Measurements from ENCODE around the gene SLC7A6.

- TF ChIP-seq SMAD1 (IDR thresholded peaks at IDR 0.05; ENCODE audit: low read depth, partially characterized antibody) (no peak), NFYB (IDR thresholded peaks at IDR 0.05; ENCODE audit: insufficient read depth, low read depth, low read length) (no peak), POLR2A (IDR thresholded peaks at IDR 0.05; ENCODE audit: low read depth, low read length) (no peak), ZNF274 (IDR thresholded peaks at IDR 0.05; ENCODE audit: insufficient read depth, insufficient read length) (no peak), POLR2AphosphoS5 (IDR thresholded peaks at IDR 0.05; ENCODE audit: low read length) (no peak), REST (IDR thresholded peaks at IDR 0.05; ENCODE audit: low read depth, low read length) (no peak), EZH2 (IDR thresholded peaks at IDR 0.05; ENCODE audit: borderline replicate concordance, control insufficient read depth, low read depth, low read length) (no peak), ETV6 (conservative IDR thresholded peaks at IDR 0.05 in 1 of 2, IDR thresholded peaks at IDR 0.05 in 1 of 2; ENCODE audit: borderline replicate concordance in 1 of 2, low read depth in 1 of 2) (no peak)
Observed at GRCh38 chr16:68242926-68243858, 21.1 kb upstream of the SLC7A6 start.

All from GM12878 (cell line).